ENCODE measurements around the gene SOX8.

DNA sequence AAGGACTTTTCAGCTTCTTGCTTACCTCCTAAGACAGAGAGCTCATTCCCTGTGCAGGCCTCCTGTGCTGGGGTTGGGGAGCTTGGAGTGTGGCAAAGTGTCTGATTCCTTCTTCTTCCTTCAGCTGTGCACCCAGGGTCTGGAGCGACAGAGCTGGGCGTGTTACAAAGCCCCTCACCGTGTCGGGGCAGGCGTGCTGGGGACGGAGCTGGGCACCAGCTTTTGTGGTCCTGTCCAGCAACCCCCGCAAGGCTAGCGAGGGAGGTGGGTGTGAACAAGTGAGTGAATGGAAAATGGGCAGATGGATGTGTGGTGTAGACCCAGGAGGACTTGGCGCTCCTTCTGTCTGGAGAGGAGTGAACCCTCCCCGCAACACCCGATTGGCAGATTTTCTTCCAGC lies 23.7 kb downstream of the SOX8 start:
- TF ChIP-seq, protein P1, sequence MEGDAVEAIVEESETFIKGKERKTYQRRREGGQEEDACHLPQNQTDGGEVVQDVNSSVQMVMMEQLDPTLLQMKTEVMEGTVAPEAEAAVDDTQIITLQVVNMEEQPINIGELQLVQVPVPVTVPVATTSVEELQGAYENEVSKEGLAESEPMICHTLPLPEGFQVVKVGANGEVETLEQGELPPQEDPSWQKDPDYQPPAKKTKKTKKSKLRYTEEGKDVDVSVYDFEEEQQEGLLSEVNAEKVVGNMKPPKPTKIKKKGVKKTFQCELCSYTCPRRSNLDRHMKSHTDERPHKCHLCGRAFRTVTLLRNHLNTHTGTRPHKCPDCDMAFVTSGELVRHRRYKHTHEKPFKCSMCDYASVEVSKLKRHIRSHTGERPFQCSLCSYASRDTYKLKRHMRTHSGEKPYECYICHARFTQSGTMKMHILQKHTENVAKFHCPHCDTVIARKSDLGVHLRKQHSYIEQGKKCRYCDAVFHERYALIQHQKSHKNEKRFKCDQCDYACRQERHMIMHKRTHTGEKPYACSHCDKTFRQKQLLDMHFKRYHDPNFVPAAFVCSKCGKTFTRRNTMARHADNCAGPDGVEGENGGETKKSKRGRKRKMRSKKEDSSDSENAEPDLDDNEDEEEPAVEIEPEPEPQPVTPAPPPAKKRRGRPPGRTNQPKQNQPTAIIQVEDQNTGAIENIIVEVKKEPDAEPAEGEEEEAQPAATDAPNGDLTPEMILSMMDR (conservative IDR thresholded peaks at IDR 0.05): no peak
- TF ChIP-seq EZH2 (IDR thresholded peaks at IDR 0.05; ENCODE audit: low read depth): no peak

All from PC-9 (cell line).